Lung microvascular endothelial cell (primary cell): ENCODE data around the gene METTL4. TPM values are rescaled to one million over a fixed set of nuclear protein-coding genes. Genes with fewer than 3 reads are reported as not detected.
"Not testable (repeated sequence)": the region's sequence is repeated elsewhere in the genome, so short reads cannot be mapped to it uniquely, and the experiment has no call there.

Experiments used
- DNase-seq, 2 donors: peaks; one replicate each; pipeline versions ENCODE4 v3.0.0 to v3.0.0-alpha.2; 2010; ENCODE audit warnings: low read depth in 2 of 2
- total RNA-seq: library from RNA; depleted of rRNA; stranded (reverse); fragments of >200 nt; gene quantifications from 2 replicates; pipeline ENCODE4 v1.2.1, GENCODE V29; 2014

The METTL4 gene
- total RNA-seq, 1 donor from 2014 or later = 9.1 TPM

DNA sequence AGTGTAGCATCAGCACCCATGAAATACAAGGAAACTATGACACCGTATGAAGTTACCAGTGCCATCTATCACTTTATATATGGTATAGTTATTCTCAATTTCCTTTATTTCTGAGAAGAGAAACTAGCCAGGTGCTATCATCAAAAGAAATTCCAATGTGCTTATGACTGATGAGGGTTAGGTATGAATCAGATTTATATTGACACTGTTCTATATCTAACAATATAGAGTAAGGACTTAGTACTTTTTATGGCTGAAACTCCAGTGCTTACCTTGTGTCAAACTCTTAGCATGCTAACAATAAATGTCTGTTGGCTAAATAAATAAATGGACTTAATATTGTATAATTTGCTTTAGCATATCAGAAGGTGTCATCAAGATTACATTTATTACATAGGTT lies 6.9 kb downstream of the METTL4 start:
- DNase-seq = no peak

DNA sequence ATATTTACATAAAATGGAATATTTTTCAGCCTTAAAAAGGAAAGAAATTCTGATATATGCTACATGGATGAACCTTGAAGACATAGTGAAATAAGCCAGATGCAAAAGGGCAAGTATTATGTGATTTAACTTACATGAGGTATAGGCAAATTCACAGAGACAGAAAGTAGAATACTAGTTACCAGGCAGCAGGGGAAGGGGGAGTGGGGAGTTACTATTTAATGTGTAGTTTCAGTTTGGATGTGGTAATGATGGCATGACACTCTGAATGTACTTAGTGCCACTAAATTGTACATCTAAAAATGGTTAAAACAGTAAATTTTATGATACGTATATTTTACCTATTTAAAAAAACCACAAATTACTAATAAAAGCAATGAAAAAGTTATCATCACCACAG lies 12.1 kb downstream of the METTL4 start:
- no peak for DNase-seq

DNA sequence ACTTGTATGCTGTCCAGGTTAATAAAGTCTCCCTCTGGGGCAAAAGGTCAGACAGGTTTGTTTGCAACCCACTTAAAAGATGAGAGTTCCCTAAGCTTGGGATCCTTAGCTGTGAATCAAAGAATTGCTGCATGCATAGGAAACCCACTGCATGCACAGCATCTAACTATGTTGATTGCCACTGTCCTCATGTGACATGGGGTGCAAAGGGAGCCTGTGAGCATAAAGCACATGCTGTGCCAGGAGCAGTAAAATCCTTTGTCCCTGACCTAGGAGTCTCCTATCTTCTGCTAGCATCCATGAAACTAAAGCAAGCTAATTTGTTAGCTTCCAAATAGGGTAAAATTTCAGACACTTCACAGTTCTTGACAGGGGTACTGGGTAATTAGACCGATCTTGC lies 13.8 kb downstream of the METTL4 start:
- no peak for DNase-seq

DNA sequence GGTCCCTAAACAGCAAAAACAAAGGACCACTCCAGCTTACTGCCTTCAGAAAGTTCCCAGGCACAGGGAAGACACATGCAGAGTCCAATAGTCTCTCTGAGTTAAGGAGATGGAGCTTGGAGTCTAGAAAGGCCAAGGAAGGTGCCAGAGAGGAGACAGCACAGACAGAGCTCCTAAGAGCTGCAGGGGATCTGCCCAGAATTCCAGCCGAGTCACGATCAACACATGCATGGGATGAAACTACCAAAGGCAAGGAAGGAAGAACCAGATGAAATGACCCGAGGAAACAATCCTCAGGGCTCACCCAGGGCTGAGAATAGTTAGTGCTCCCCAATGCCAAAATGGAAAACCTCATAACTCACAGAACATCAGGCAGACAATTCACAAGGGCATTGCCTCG lies 15.4 kb downstream of the METTL4 start:
- DNase-seq = no peak

DNA sequence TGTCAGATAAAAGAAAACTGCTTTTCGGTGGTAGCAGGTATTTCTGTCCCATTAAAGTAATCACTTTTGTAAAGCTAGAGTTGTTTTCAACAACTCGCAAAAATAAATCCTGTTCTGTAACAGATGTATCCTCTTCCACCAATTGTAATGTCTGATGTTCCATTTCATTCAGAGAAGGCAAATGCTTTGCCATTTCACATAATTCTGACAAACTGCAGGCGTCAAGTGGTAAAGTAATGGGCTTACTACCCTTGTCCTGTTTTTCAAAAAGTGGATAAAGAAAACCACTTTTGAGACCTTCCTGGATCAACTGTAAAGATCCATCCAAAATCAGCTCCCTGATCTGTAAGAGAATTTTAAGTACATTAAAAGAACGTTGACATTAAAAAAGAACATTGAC lies 16.6 kb downstream of the METTL4 start:
- DNase-seq = peak; percentile 14 to 66

DNA sequence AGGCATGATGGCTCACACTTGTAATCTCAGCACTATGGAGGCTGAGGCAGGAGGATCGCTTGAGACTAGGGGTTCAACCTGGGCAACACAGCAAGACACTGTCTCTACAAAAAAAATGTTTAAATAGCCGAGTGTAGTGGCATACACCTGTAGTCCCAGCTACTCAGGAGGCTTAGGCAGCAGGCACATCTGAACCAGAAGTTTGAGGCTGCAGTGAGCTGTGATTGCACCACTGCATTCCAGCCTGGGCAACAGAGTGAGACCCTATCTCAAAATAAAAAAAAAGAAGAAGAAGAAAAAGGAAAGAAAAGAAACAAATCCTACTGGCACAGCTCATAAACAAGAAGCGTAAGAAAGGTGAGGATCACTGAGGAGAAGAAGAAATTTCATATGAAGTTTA lies 19.9 kb downstream of the METTL4 start:
- no peak for DNase-seq

DNA sequence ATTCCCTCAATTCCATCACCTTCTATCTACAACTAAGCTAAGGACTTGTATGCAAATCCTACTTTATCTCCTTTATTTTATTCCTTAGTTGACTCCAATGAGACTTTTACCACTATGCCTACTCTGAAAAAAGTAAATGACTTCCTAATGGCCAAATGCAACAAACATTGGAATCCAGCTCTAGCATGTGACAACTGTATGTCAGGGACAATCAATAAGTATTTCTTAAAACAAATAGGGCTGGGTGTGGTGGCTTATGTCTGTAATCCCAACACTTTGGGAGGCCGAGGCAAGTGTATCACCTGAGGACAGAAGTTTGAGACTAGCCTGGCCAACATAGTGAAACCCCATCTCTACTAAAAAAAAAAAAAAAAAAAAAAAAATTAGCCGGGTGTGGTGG lies 21.8 kb downstream of the METTL4 start:
- DNase-seq = no peak

DNA sequence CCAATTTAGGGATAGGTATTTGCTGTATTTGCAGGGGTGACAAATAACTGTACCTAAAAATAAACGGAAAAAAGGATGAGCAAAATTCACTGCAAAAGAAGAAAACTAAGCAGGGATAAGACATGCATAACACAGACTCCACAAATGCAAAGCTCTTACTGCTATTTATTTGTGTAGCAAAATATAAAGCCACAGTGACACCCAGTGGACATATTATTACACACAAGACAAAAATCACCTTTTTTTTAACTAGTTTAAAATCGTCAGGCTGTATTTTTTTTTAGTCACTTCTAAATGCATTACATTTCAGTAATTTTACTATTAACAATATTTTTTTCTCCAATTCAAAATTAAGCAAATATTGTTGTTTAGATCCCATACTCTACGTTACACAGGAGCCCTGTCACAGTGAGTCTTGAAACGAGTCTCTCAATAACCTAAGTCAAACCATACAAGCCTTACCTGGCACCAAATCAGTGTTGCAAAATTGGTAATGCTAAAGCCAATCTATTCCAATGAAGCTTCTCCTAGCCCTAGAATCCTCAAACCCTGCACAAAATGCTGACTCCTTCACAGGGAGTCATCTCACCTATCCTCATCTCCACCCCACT lies 23.7 kb downstream of the METTL4 start:
- DNase-seq = peak; percentile 70 to 81

DNA sequence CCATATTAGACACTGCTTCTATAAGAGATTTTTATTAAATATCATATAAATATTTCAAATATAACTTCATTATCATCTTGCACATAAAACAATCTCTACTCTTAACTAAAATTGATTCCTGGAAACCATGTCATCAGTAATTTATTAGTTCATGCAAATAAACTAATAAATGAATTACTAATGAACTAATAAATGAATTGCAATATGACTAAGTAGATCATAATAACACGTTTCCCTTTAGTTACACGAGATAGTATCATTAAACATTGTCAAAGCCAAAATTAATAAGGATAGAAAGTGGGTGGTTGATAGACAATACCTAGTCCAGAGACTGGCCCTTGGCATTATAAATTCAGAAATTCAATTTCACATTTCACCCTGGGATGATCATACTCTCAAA lies 26.1 kb downstream of the METTL4 start:
- no peak for DNase-seq

DNA sequence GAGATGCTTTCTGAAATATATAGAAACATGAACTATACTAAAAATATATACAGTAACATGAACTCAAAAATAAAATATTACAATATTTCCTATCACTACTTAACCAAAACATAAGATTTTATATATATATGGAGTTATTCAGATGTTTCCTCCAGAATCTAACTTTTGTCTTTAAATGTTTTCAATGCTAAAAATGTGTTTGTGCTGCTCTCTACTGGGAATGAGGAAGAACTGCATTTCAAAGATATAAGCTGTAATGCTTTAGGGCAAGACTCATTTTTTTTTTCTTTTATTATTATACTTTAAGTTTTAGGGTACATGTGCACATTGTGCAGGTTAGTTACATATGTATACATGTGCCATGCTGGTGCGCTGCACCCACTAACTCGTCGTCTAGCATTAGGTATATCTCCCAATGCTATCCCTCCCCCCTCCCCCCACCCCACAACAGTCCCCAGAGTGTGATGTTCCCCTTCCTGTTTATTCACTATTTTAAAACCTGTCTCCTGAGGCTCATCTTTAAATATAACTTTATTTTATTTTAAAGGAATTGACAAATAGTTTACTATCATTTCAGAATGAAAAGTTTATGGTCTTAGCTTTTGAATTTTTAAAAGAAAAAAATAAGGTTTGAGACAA lies 29.3 kb downstream of the METTL4 start:
- DNase-seq = peak; percentile 54 to 66

DNA sequence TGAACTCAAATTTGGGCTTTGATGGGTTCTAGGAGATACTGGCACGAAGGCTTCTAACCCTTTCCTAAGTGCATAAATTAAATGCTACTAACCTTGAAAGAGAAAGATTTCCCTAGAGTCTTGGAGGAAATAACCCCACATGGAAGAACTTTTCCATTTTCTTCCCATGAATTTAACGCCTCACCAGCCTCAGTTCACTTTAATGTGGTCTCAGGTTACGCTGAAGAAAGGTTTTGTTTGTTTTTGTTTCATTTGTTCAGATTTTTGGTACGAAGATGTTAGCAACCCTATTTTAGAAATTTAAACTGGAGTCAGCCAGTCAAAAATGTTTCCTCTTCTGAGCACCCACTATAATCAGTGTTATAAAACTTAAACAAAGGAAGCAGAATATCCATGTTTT lies 30.7 kb downstream of the METTL4 start:
- no peak for DNase-seq

DNA sequence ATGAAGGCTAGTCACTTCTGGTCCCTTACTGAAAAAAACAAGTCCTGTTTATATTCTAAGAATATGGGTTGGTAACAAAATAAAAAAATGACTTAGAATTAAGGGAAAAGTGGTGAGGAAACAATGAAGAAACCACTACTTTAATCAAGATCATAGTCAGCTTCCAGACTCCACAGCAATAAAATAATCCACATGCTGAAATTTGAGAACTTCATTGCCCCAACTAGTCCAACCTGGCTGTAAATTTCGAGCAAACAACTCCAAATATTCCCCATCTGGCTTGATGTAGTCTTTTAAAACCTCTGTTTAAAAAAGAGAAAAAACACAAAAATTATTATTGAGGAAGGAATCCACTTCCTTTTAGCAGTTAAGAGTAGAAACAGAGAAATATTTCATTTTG lies 32.5 kb downstream of the METTL4 start:
- DNase-seq = no peak

DNA sequence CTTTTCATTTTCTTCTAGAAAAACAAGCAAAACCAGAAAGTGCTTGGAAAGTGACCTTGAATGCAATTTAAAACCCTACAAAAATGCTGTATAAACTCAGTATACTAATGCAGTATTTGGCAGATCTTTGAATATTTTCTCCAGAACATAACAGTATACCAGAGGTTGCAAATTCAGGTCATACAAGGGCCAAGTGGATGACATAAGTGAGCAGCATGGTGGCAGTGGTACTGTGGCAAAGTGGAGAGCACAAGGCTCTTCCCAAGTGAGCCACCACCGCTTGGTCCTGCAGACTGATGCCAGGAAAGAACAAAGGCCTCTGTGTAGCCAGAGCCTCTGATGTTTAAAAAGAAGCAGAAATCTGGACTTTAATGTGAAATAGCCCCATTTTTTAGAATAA lies 33.1 kb downstream of the METTL4 start:
- DNase-seq = no peak

DNA sequence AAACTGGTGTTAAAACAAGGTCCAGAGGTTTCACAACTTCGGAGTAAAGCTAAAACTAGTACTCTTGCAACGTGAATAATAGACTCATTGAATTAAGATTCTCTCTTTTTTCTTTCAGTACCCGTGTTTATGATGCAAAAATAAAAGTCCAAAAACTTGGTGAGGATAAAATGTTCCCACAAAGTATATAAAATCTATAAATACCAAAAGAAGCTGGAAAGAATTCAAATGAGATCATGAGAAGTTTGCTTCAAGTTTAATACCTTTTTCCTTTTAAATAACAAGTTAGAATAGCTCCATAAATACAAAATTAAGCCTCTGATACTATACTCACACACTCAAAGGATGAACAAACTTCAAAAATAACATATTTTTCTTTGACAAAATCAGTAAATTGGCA lies 34.0 kb downstream of the METTL4 start:
- DNase-seq = no peak

DNA sequence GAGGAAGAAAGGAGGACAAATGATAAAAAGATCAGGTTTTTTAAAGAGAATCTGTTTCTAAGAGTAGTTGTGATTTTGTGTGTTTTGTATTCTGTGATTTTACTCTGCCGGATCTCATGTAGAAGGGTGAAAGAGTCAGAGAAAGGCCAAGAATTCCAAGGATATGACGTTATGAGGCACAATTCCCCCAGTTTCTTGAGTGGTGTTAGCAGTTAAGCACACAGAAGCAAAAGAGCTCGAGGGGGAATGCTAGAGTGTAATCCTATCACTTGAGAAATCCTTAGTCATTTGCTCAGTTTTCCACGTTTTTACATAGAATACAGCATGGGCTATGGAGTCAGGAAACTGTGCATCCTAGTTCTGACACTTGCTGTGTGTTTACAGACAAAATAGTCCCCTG lies 34.8 kb downstream of the METTL4 start:
- no peak for DNase-seq

DNA sequence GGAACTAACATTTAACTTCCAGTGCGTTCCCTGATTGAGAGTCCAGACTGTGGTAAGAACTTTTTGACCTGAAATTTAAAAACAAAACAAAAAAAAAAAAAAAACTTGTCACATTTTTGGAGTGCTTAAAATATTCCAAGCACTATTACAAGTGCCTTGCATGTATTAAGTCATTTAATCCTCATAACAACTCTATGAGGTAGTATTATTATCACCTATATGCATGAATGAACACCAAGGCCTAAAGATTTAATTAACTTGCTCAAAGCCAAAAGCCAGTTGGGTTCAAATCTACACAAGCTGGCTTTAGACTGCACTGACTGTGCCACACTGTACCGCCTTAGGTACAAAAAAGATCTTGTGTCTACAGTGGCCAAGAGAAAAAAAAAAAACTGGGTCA lies 35.2 kb downstream of the METTL4 start:
- DNase-seq = no peak

DNA sequence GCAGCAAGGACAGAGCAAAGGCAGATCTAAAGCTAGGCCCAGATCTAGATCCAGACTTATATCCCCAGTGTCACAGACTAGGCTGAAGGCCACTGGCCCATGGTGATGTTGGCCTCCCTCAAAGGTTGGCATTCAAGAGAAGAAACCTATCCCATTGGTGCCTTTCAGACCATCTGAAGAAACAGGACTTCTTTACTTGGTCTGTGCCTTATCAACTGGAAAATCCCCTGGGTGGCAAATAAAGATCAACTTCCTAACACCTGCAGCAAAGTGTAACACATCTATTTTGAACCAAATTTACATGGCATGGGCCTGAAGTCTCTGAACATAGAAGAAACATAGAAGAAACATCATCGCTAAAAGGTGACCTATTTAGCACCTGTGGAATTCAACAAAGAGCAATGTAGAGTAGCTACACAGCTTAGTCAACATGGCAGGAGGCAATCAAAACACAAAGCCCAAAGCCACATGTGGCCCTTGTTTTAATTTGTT lies 35.8 kb downstream of the METTL4 start:
- no peak for DNase-seq

DNA sequence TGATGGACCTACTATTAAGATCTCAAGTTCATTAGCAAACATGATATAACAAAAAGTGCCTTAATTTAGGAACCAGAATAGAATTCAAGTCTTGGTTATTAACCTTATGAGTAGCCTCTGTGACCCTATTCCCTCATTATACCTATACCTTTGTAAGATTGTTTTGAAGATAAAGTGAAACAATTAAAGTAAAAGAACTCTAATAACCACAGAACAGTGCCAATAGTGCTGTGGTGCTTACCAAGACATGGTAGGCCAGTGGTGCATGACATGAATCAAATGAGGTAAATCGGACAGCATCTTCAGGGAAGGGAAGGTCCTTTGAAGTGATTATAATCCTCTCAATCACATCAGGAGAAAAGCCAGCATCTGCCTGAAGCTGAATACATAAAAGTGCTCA lies 36.4 kb downstream of the METTL4 start:
- no peak for DNase-seq

DNA sequence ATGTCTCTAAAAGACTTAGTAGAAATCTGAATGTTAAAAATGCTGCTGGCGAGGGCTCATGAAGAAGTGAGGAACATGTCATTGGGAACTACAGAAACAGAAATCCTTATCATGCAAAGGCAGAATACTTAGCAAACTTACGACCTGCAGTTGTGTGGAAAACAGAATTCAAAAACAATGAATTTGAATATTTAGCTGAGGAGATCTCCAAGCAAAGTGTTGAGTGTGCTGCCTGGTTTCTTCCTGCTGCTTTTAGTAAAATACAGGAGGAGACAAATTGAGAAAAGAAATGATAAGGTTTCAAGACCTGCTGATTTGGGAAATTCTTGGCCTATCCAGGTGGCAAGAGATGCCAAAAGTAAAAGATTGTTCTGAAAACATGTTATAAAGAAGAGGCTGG lies 38.5 kb downstream of the METTL4 start:
- no peak for DNase-seq

DNA sequence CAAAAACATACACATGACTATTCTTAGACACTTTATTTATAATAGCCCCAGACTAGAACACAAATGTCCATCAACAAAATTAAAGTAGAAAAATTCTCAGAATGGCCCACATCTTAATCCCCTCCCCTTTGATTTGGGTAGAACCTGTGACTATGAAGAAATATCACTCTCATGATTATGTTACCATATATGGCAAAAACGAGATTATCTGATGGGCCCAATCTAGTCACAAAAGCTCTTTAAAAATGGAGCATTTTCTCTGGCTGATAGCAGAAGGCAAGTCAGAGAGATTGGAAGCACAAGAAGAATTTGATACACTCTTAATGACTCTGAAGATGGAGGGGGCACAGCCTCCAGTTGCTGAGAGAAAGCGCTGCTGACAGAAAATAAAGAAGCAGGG lies 39.6 kb downstream of the METTL4 start:
- DNase-seq = no peak

DNA sequence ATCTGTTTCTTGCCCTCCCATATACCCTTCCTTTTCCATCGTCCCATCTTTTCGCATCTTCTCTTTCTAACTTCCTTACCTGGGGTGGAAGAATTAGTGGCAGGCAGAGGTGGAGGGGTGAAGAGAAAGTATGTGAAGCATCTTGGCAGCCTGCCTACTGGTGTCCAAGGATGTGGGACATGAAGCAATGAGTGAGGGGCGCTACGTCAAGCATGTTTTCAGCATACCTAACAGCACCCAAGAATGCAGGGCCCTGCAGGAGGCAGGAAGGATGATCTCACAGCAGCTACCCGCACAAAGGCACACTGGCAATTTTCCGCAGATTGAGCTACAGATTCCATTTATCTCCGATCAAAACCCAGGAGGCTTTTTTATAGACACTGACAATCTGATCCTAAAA lies 42.2 kb downstream of the METTL4 start:
- no peak for DNase-seq

DNA sequence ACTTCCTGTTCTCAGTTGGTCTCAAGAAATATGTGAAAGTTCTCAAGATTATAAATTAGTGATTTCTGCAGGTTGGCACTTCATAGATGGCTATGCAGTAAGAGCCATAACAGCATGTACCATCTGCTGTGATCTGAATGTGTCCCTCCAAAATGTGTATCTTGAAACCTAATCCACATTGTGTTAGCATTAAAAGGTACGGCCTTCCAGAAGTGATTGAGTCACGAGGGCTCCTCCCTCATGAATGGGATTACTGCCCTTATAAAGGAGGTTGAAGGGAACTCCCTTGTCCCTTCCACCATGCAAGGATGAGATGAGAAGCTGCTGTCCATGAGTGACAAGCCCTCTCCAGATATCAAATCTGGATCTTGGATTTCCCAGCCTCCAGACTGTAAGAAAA lies 45.0 kb downstream of the METTL4 start:
- no peak for DNase-seq

DNA sequence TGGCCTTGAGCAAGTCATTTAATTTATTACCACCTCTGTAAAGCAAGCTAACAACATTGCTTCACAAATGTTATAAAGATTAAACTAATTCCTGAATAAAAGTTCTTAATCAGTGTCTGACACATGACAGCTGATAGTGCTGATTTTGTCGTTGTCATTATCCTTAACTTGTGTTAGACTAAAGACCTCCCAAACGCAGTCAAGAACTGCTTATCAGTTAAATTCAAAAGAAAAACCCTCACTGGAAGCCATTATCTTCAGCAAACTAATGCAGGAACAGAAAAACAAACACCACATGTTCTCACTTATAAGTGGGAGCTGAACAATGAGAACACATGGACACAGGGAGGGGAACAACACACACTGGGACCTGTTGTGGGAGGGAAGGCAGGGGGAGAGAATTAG lies 46.5 kb downstream of the METTL4 start:
- not testable (repeated sequence) for DNase-seq

DNA sequence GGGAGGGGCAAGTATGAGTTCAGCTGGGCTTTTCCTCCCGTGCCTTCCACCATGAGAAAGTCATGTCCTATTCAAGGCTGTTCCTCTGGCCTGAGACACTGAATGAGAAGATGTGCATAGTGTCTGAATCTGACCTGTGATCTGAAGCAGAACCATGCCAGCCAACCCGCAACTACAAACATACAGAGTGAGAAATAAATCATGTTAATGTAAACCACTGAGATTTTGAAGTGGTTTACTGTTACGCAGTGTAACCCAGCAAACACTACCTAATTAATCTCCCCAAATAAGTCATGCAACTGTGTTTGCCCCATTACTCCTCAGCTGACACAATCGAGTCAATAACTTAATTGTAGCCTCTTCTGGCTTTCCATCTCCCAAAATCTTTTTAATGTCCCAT lies 49.2 kb downstream of the METTL4 start:
- no peak for DNase-seq
